SH-SY5Y (cell line): ENCODE data around the gene WSCD1.

Experiments
- GATA2 ChIP-seq: IDR thresholded peaks from 2 replicates; pipeline ENCODE4 v1.6.1; 2011; ENCODE audit warnings: mild to moderate bottlenecking, low read depth, low read length
- GATA3 ChIP-seq: IDR thresholded peaks from 2 replicates; pipeline ENCODE4 v1.6.1; 2011; ENCODE audit warnings: low read depth, mild to moderate bottlenecking, low read length, moderate library complexity

- no peak for TF ChIP-seq GATA3
- no peak for TF ChIP-seq GATA2
Observed at GRCh38 chr17:6109536-6109935, 39.4 kb downstream of the WSCD1 start.
